ENCODE results near the gene ZBED3. TPM values are rescaled to one million over a fixed set of nuclear protein-coding genes. Genes with fewer than 3 reads are reported as not detected.

ZBED3 gene
- total RNA-seq, 2 donors from 2014 or later: 10.2 to 12.6 TPM

GRCh38 chr5:77076961-77077828 lies 9.9 kb downstream of the ZBED3 start:
- Histone ChIP-seq H3K27me3 (no peaks in the 10 kb centered on the region), H3K36me3 (no peaks in the 10 kb centered on the region), H3K9ac (ENCODE audit: low read depth in 2 of 2, low read length in 2 of 2) (peak overlapping the region in 1 of 2 donors; percentile 50), H3K9me3 (no peaks in the 10 kb centered on the region), H3K4me1 (no peaks in the 10 kb centered on the region), H3K4me3 (peak overlapping the region; percentile 33), H3K27ac (no peak overlapping the region)
- intact Hi-C loops (cut with DNase I): no loop called here
- DNase-seq: peak; percentile 70
- TF ChIP-seq CTCF (IDR thresholded peaks at IDR 0.05): peak; percentile 61

- no peaks in the 10 kb centered on the region for H3K36me3 ChIP-seq
- TF ChIP-seq CTCF (IDR thresholded peaks at IDR 0.05): no peak
- H3K27ac ChIP-seq: no peak overlapping the region
- no peak overlapping the region for H3K4me3 ChIP-seq
- no peak for DNase-seq
- H3K9me3 ChIP-seq: no peaks in the 10 kb centered on the region
- H3K4me1 ChIP-seq: no peaks in the 10 kb centered on the region
- no peak overlapping the region for H3K9ac ChIP-seq (ENCODE audit: low read depth in 2 of 2, low read length in 2 of 2)
- no peaks in the 10 kb centered on the region for H3K27me3 ChIP-seq
- intact Hi-C loops (cut with DNase I): no loop called here
Measured at GRCh38 chr5:77074745-77075144, 12.3 kb downstream of the ZBED3 start.

- intact Hi-C loops (cut with DNase I): no loop called here
Measured at GRCh38 chr5:77073667-77074066, 13.4 kb downstream of the ZBED3 start.

GRCh38 chr5:77066823-77067442 lies 20.2 kb downstream of the ZBED3 start:
- Histone ChIP-seq H3K27me3 (no peaks in the 10 kb centered on the region), H3K9ac (ENCODE audit: low read depth in 2 of 2, low read length in 2 of 2) (no peak overlapping the region), H3K9me3 (no peaks in the 10 kb centered on the region), H3K4me3 (no peak overlapping the region), H3K4me1 (no peaks in the 10 kb centered on the region), H3K27ac (no peak overlapping the region), H3K36me3 (no peaks in the 10 kb centered on the region)
- no peak for DNase-seq
- no peak for TF ChIP-seq CTCF (IDR thresholded peaks at IDR 0.05)
- intact Hi-C loops (cut with DNase I): no loop called here

More at GRCh38 chr5:77073667-77074066, 13.4 kb downstream of the ZBED3 start:
- no peak for TF ChIP-seq CTCF (IDR thresholded peaks at IDR 0.05)
- Histone ChIP-seq H3K27ac (no peak overlapping the region), H3K27me3 (no peaks in the 10 kb centered on the region), H3K9ac (ENCODE audit: low read depth in 2 of 2, low read length in 2 of 2) (no peak overlapping the region), H3K36me3 (no peaks in the 10 kb centered on the region), H3K4me1 (no peaks in the 10 kb centered on the region), H3K9me3 (no peaks in the 10 kb centered on the region), H3K4me3 (no peak overlapping the region)
- no peak for DNase-seq

GRCh38 chr5:77066184-77066583 lies 20.9 kb downstream of the ZBED3 start:
- no peak overlapping the region for H3K9ac ChIP-seq (ENCODE audit: low read depth in 2 of 2, low read length in 2 of 2)
- intact Hi-C loops (cut with DNase I): no loop called here
- no peak for DNase-seq
- no peaks in the 10 kb centered on the region for H3K4me1 ChIP-seq
- no peaks in the 10 kb centered on the region for H3K36me3 ChIP-seq
- TF ChIP-seq CTCF (IDR thresholded peaks at IDR 0.05): no peak
- H3K27me3 ChIP-seq: no peaks in the 10 kb centered on the region
- H3K9me3 ChIP-seq: no peaks in the 10 kb centered on the region
- no peak overlapping the region for H3K27ac ChIP-seq
- H3K4me3 ChIP-seq: no peak overlapping the region
